HepG2 (cell line): ENCODE data around the gene NGFR.

ENCODE experiments used
- ASH2L ChIP-seq: fragments of 300-600, 200-600 bp; sonication (generic); IDR thresholded peaks from 2 replicates; pipeline ENCODE4 v1.7.0; 2017; ENCODE audit warnings: low read depth, mild to moderate bottlenecking, moderate library complexity, mixed read lengths, low read length; ENCODE audit not compliant: insufficient read length
- CBX5 ChIP-seq: sonication (generic); formaldehyde crosslinking; IDR thresholded peaks from 2 replicates; pipeline ENCODE4 v1.4.0; 2020; ENCODE audit warnings: missing genetic modification reagents, borderline replicate concordance
- DNMT1 ChIP-seq: sonication (generic); formaldehyde crosslinking; IDR thresholded peaks from 2 replicates; pipeline ENCODE4 v1.5.1; 2020; ENCODE audit warnings: mild to moderate bottlenecking, missing genetic modification reagents
- NR3C1 ChIP-seq: sonication (generic); formaldehyde crosslinking; IDR thresholded peaks from 2 replicates; pipeline ENCODE4 v1.4.0; 2020; ENCODE audit warnings: missing genetic modification reagents
- ZNF460 ChIP-seq: sonication (generic); formaldehyde crosslinking; IDR thresholded peaks from 2 replicates; pipeline ENCODE4 v1.5.1; 2020; ENCODE audit warnings: missing genetic modification reagents, mild to moderate bottlenecking, borderline replicate concordance
- ZNF768 ChIP-seq: sonication (generic); formaldehyde crosslinking; IDR thresholded peaks from 2 replicates; pipeline ENCODE4 v1.4.0; 2020; ENCODE audit warnings: missing genetic modification reagents
- TF ChIP-seq, protein P1 (sequence below): sonication (generic); formaldehyde crosslinking; IDR thresholded peaks from 2 replicates; pipeline ENCODE4 v1.5.0; 2020; ENCODE audit warnings: mild to moderate bottlenecking, missing genetic modification reagents, moderate library complexity
- TF ChIP-seq, protein P2 (sequence below): sonication (generic); formaldehyde crosslinking; IDR thresholded peaks from 2 replicates; pipeline ENCODE4 v1.4.0; 2020; ENCODE audit warnings: missing genetic modification reagents
- TF ChIP-seq, protein P3 (sequence below): IDR thresholded peaks from 2 replicates; pipeline ENCODE4 v1.6.1; 2016; ENCODE audit warnings: mild to moderate bottlenecking

DNA sequence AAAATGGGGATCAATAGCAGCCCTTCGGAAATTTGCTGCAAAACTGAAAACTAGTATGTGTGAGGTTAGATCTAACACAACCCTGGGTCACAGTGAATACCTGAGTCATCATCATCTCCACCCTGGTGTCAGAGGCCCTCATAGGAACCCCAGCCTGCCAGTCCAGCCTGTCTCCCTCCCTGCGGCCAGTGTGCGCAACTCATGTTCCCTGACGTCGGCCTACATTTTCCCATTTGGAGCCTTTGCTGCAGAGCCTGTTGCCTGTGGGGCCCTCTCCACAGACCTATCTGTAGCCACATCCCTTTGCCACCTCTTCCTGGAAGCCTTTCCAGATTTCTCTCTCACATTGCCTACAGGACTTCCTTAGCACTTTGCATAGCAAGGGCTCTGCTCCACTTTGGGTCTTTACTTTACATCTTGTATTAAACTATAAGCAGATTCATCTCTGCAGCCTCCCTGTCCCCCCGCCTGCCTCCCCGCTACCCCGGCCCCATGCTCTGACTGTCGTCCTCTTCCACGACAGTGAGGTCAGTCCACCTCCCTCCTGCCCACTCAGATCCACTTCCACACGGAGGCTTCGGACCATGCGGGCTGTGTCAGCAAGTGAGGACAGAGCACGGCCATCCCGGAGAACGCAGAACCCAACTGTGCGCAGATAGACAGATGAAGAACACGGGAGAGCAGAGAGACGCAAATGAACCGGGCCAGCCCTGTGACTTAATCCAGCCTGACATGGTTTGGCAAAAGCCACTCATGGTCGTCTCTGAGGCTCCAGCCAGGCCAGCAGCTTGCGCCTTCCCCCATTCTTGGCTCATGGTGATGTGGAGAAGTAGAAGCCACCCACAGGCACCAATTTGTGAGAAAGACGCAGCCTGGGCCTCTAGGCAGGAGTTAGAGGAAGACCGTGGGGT, 31.0 kb downstream of the NGFR start:
- no peak for TF ChIP-seq ASH2L
- TF ChIP-seq ZNF768 (CRISPR knock-in tag) = no peak
- TF ChIP-seq ZNF460 = no peak
- TF ChIP-seq, protein P1, sequence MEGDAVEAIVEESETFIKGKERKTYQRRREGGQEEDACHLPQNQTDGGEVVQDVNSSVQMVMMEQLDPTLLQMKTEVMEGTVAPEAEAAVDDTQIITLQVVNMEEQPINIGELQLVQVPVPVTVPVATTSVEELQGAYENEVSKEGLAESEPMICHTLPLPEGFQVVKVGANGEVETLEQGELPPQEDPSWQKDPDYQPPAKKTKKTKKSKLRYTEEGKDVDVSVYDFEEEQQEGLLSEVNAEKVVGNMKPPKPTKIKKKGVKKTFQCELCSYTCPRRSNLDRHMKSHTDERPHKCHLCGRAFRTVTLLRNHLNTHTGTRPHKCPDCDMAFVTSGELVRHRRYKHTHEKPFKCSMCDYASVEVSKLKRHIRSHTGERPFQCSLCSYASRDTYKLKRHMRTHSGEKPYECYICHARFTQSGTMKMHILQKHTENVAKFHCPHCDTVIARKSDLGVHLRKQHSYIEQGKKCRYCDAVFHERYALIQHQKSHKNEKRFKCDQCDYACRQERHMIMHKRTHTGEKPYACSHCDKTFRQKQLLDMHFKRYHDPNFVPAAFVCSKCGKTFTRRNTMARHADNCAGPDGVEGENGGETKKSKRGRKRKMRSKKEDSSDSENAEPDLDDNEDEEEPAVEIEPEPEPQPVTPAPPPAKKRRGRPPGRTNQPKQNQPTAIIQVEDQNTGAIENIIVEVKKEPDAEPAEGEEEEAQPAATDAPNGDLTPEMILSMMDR (CRISPR knock-in tag) = no peak
- TF ChIP-seq, protein P2, sequence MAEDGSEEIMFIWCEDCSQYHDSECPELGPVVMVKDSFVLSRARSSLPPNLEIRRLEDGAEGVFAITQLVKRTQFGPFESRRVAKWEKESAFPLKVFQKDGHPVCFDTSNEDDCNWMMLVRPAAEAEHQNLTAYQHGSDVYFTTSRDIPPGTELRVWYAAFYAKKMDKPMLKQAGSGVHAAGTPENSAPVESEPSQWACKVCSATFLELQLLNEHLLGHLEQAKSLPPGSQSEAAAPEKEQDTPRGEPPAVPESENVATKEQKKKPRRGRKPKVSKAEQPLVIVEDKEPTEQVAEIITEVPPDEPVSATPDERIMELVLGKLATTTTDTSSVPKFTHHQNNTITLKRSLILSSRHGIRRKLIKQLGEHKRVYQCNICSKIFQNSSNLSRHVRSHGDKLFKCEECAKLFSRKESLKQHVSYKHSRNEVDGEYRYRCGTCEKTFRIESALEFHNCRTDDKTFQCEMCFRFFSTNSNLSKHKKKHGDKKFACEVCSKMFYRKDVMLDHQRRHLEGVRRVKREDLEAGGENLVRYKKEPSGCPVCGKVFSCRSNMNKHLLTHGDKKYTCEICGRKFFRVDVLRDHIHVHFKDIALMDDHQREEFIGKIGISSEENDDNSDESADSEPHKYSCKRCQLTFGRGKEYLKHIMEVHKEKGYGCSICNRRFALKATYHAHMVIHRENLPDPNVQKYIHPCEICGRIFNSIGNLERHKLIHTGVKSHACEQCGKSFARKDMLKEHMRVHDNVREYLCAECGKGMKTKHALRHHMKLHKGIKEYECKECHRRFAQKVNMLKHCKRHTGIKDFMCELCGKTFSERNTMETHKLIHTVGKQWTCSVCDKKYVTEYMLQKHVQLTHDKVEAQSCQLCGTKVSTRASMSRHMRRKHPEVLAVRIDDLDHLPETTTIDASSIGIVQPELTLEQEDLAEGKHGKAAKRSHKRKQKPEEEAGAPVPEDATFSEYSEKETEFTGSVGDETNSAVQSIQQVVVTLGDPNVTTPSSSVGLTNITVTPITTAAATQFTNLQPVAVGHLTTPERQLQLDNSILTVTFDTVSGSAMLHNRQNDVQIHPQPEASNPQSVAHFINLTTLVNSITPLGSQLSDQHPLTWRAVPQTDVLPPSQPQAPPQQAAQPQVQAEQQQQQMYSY (CRISPR knock-in tag) = no peak
- TF ChIP-seq CBX5 = no peak
- TF ChIP-seq, protein P3, sequence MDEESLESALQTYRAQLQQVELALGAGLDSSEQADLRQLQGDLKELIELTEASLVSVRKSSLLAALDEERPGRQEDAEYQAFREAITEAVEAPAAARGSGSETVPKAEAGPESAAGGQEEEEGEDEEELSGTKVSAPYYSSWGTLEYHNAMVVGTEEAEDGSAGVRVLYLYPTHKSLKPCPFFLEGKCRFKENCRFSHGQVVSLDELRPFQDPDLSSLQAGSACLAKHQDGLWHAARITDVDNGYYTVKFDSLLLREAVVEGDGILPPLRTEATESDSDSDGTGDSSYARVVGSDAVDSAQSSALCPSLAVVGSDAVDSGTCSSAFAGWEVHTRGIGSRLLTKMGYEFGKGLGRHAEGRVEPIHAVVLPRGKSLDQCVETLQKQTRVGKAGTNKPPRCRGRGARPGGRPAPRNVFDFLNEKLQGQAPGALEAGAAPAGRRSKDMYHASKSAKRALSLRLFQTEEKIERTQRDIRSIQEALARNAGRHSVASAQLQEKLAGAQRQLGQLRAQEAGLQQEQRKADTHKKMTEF = no peak
- TF ChIP-seq NR3C1 = no peak
- TF ChIP-seq DNMT1 (CRISPR knock-in tag) = no peak
